Measurements from ENCODE around the gene LILRB3. TPM values are rescaled to one million over a fixed set of nuclear protein-coding genes. Genes with fewer than 3 reads are reported as not detected.
"Not testable (repeated sequence)": the region's sequence is repeated elsewhere in the genome, so short reads cannot be mapped to it uniquely, and the experiment has no call there.

The LILRB3 gene
- total RNA-seq, 5 donors from 2014 or later (not counting 1 experiment from before 2014, with no cell fraction given), result 0.72 to 2.8 (median 1.1) TPM

- peaks cover 79 to 82% (median 80%) of the 10 kb centered on the region in 3 donors for H3K4me1 Mint-ChIP-seq
- Histone ChIP-seq H3K36me3 (ENCODE audit: control insufficient read depth in 2 of 2, extremely low read depth in 1 of 2, insufficient read depth in 1 of 2, low read length in 1 of 2) (peaks cover 19 to 49% of the 10 kb centered on the region in 2 donors), H3K27me3 (replicated peaks in 1 of 2; ENCODE audit: control insufficient read depth in 2 of 2, extremely low read depth in 1 of 2, insufficient read depth in 2 of 2, low read length in 1 of 2) (no peaks in the 10 kb centered on the region), H3K4me3 (ENCODE audit: control insufficient read depth in 1 of 2, extremely low read depth in 1 of 2, low read length in 1 of 2) (no peak overlapping the region), H3K9me3 (no peaks in the 10 kb centered on the region), H3K27ac (ENCODE audit: low read length) (no peak overlapping the region), H3K4me1 (ENCODE audit: control insufficient read depth in 1 of 2, extremely low read depth in 1 of 2, insufficient read depth in 2 of 2, low read length in 2 of 2) (peaks cover 1 to 81% of the 10 kb centered on the region in 2 experiments)
- H3K27ac Mint-ChIP-seq, result peak overlapping the region; percentile 17 to 77
- peak in 25 of 35 experiments; percentile 8 to 68 (median 34) for DNase-seq
- ChIA-PET POLR2A (no interaction called here), CTCF (no interaction called here)
- no peaks in the 10 kb centered on the region for H3K9me3 Mint-ChIP-seq
- ATAC-seq (replicated peaks in 1 of 4), result peak in 3 of 4 experiments; percentile 8 to 25 (median 22)
- 37% methylated on average over 14 of the region's 18 CpGs for WGBS (ENCODE audit: insufficient coverage)
- H3K36me3 Mint-ChIP-seq, result peaks cover 42% of the 10 kb centered on the region
- H3K4me3 Mint-ChIP-seq, result peak overlapping the region in 1 of 3 donors; percentile 66
- H3K27me3 Mint-ChIP-seq, result no peaks in the 10 kb centered on the region
Observed at GRCh38 chr19:54207983-54208783, 14.6 kb downstream of the LILRB3 start.

- CTCF ChIA-PET, result no interaction called here
- Histone ChIP-seq H3K36me3 (ENCODE audit: control insufficient read depth in 2 of 2, extremely low read depth in 1 of 2, insufficient read depth in 1 of 2, low read length in 1 of 2) (peaks cover 19 to 54% of the 10 kb centered on the region in 2 donors), H3K4me1 (ENCODE audit: control insufficient read depth in 1 of 2, extremely low read depth in 1 of 2, insufficient read depth in 2 of 2, low read length in 2 of 2) (peaks cover 7 to 86% of the 10 kb centered on the region in 2 experiments), H3K4me3 (ENCODE audit: control insufficient read depth in 1 of 2, extremely low read depth in 1 of 2, low read length in 1 of 2) (no peak overlapping the region), H3K27ac (ENCODE audit: low read length) (no peak overlapping the region), H3K9me3 (no peaks in the 10 kb centered on the region), H3K27me3 (replicated peaks in 1 of 2; ENCODE audit: control insufficient read depth in 2 of 2, extremely low read depth in 1 of 2, insufficient read depth in 2 of 2, low read length in 1 of 2) (no peaks in the 10 kb centered on the region)
- H3K27me3 Mint-ChIP-seq, result no peaks in the 10 kb centered on the region
- POLR2A ChIA-PET, result no interaction called here
- no peaks in the 10 kb centered on the region for H3K9me3 Mint-ChIP-seq
- H3K27ac Mint-ChIP-seq, result peak overlapping the region; percentile 17 to 77
- 25% methylated on average over 4 of the region's 5 CpGs for WGBS (ENCODE audit: insufficient coverage)
- peaks cover 47% of the 10 kb centered on the region for H3K36me3 Mint-ChIP-seq
- H3K4me1 Mint-ChIP-seq, result peaks cover 78 to 87% (median 86%) of the 10 kb centered on the region in 3 donors
- peak overlapping the region in 1 of 3 donors; percentile 66 for H3K4me3 Mint-ChIP-seq
- no peak for DNase-seq
- ATAC-seq (replicated peaks in 1 of 4), result no peak
Observed at GRCh38 chr19:54207676-54207982, 15.2 kb downstream of the LILRB3 start.

DNA sequence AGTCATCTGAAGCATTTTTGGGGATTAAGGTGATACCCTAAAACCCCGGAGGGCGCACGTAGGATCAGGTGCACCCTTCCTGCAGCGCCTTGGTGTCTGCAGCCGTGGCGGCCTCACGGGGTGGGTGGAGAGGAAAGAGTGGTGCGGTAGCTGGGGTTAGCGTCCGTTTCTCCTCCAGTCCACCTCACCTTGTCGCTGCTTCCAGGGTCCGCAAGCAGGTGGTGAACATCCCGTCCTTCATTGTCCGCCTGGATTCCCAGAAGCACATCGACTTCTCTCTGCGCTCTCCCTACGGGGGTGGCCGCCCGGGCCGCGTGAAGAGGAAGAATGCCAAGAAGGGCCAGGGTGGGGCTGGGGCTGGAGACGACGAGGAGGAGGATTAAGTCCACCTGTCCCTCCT, 15.6 kb downstream of the LILRB3 start:
- POLR2A ChIA-PET; H3K27ac ChIP-seq (ENCODE audit: low read length); DNase-seq; H3K27me3 ChIP-seq (replicated peaks in 1 of 2; ENCODE audit: control insufficient read depth in 2 of 2, extremely low read depth in 1 of 2, insufficient read depth in 2 of 2, low read length in 1 of 2); H3K27ac Mint-ChIP-seq; H3K9me3 ChIP-seq; H3K4me3 ChIP-seq (ENCODE audit: control insufficient read depth in 1 of 2, extremely low read depth in 1 of 2, low read length in 1 of 2); H3K27me3 Mint-ChIP-seq; ATAC-seq (replicated peaks in 1 of 4); H3K9me3 Mint-ChIP-seq; CTCF ChIA-PET: not testable (repeated sequence)
- peaks cover 19 to 59% of the 10 kb centered on the region in 2 donors for H3K36me3 ChIP-seq (ENCODE audit: control insufficient read depth in 2 of 2, extremely low read depth in 1 of 2, insufficient read depth in 1 of 2, low read length in 1 of 2)
- peaks cover 78 to 91% (median 90%) of the 10 kb centered on the region in 3 donors for H3K4me1 Mint-ChIP-seq
- H3K4me1 ChIP-seq (ENCODE audit: control insufficient read depth in 1 of 2, extremely low read depth in 1 of 2, insufficient read depth in 2 of 2, low read length in 2 of 2), result peaks cover 11 to 91% of the 10 kb centered on the region in 2 experiments
- WGBS (ENCODE audit: insufficient coverage), result 94% methylated on average over 5 of the region's 23 CpGs
- peaks cover 51% of the 10 kb centered on the region for H3K36me3 Mint-ChIP-seq
- H3K4me3 Mint-ChIP-seq, result peak overlapping the region in 1 of 3 donors; percentile 66

GRCh38 chr19:54206831-54207177, 16.0 kb downstream of the LILRB3 start:
- POLR2A ChIA-PET, result no interaction called here
- H3K36me3 Mint-ChIP-seq, result peaks cover 54% of the 10 kb centered on the region
- H3K9me3 Mint-ChIP-seq, result no peaks in the 10 kb centered on the region
- peak overlapping the region in 1 of 3 donors; percentile 66 for H3K4me3 Mint-ChIP-seq
- ATAC-seq (replicated peaks in 1 of 4) (no peak), DNase-seq (no peak)
- 81% methylated on average over 11 of the region's 13 CpGs for WGBS (ENCODE audit: insufficient coverage)
- Histone ChIP-seq H3K4me1 (ENCODE audit: control insufficient read depth in 1 of 2, extremely low read depth in 1 of 2, insufficient read depth in 2 of 2, low read length in 2 of 2) (peaks cover 14 to 95% of the 10 kb centered on the region in 2 experiments), H3K27ac (ENCODE audit: low read length) (no peak overlapping the region), H3K9me3 (no peaks in the 10 kb centered on the region), H3K36me3 (ENCODE audit: control insufficient read depth in 2 of 2, extremely low read depth in 1 of 2, insufficient read depth in 1 of 2, low read length in 1 of 2) (peaks cover 19 to 63% of the 10 kb centered on the region in 2 donors), H3K4me3 (ENCODE audit: control insufficient read depth in 1 of 2, extremely low read depth in 1 of 2, low read length in 1 of 2) (no peak overlapping the region), H3K27me3 (replicated peaks in 1 of 2; ENCODE audit: control insufficient read depth in 2 of 2, extremely low read depth in 1 of 2, insufficient read depth in 2 of 2, low read length in 1 of 2) (no peaks in the 10 kb centered on the region)
- no peaks in the 10 kb centered on the region for H3K27me3 Mint-ChIP-seq
- H3K4me1 Mint-ChIP-seq, result peaks cover 82 to 94% (median 93%) of the 10 kb centered on the region in 3 donors
- peak overlapping the region in 1 of 2 donors; percentile 34 for H3K27ac Mint-ChIP-seq
- CTCF ChIA-PET, result no interaction called here

GRCh38 chr19:54206030-54206830, 16.6 kb downstream of the LILRB3 start:
- H3K9me3 ChIP-seq, result no peaks in the 10 kb centered on the region
- Mint-ChIP-seq H3K27ac (peak overlapping the region in 1 of 2 donors; percentile 34), H3K36me3 (peaks cover 58% of the 10 kb centered on the region), H3K4me1 (peaks cover 86 to 97% (median 96%) of the 10 kb centered on the region in 3 donors), H3K9me3 (no peaks in the 10 kb centered on the region), H3K27me3 (no peaks in the 10 kb centered on the region), H3K4me3 (peak overlapping the region in 1 of 3 donors; percentile 66)
- DNase-seq (no peak), ATAC-seq (replicated peaks in 1 of 4) (no peak)
- H3K36me3 ChIP-seq (ENCODE audit: control insufficient read depth in 2 of 2, extremely low read depth in 1 of 2, insufficient read depth in 1 of 2, low read length in 1 of 2), result peaks cover 19 to 65% of the 10 kb centered on the region in 2 donors
- CTCF ChIA-PET, result no interaction called here
- H3K4me3 ChIP-seq (ENCODE audit: control insufficient read depth in 1 of 2, extremely low read depth in 1 of 2, low read length in 1 of 2), result no peak overlapping the region
- no peak overlapping the region for H3K27ac ChIP-seq (ENCODE audit: low read length)
- 92% methylated on average over 16 of the region's 27 CpGs for WGBS (ENCODE audit: insufficient coverage)
- POLR2A ChIA-PET, result no interaction called here
- no peaks in the 10 kb centered on the region for H3K27me3 ChIP-seq (replicated peaks in 1 of 2; ENCODE audit: control insufficient read depth in 2 of 2, extremely low read depth in 1 of 2, insufficient read depth in 2 of 2, low read length in 1 of 2)
- H3K4me1 ChIP-seq (ENCODE audit: control insufficient read depth in 1 of 2, extremely low read depth in 1 of 2, insufficient read depth in 2 of 2, low read length in 2 of 2), result peaks cover 20 to 97% of the 10 kb centered on the region in 2 experiments

- no peaks in the 10 kb centered on the region for H3K27me3 Mint-ChIP-seq
- peaks cover 83 to 92% (median 91%) of the 10 kb centered on the region in 3 donors for H3K4me1 Mint-ChIP-seq
- H3K4me1 ChIP-seq (ENCODE audit: control insufficient read depth in 1 of 2, extremely low read depth in 1 of 2, insufficient read depth in 2 of 2, low read length in 2 of 2), result peaks cover 24 to 91% of the 10 kb centered on the region in 2 experiments
- WGBS (ENCODE audit: insufficient coverage), result 88% methylated on average over 1 of the region's 4 CpGs
- H3K4me3 ChIP-seq (ENCODE audit: control insufficient read depth in 1 of 2, extremely low read depth in 1 of 2, low read length in 1 of 2), result no peak overlapping the region
- no peaks in the 10 kb centered on the region for H3K27me3 ChIP-seq (replicated peaks in 1 of 2; ENCODE audit: control insufficient read depth in 2 of 2, extremely low read depth in 1 of 2, insufficient read depth in 2 of 2, low read length in 1 of 2)
- H3K9me3 Mint-ChIP-seq, result no peaks in the 10 kb centered on the region
- H3K27ac ChIP-seq (ENCODE audit: low read length), result no peak overlapping the region
- ChIA-PET CTCF (interaction anchor here in 1 of 2 donors (0.8 kb wide), 1 partner anchor 15 kb away, joined by 3 read pairs; the partner anchor contains the start of gene MBOAT7), POLR2A (interaction anchor here (0.6 to 0.9 kb wide), 2 partner anchors 68 to 1458 kb away, joined by 3 read pairs; no protein-coding TSS in a partner anchor)
- no peak for DNase-seq
- no peaks in the 10 kb centered on the region for H3K9me3 ChIP-seq
- no peak overlapping the region for H3K27ac Mint-ChIP-seq
- peak overlapping the region in 2 of 3 donors; percentile 32 to 96 for H3K4me3 Mint-ChIP-seq
- peaks cover 63% of the 10 kb centered on the region for H3K36me3 Mint-ChIP-seq
- ATAC-seq (replicated peaks in 1 of 4), result no peak
- H3K36me3 ChIP-seq (ENCODE audit: control insufficient read depth in 2 of 2, extremely low read depth in 1 of 2, insufficient read depth in 1 of 2, low read length in 1 of 2), result peaks cover 19 to 65% of the 10 kb centered on the region in 2 donors
Observed at GRCh38 chr19:54204767-54205468, 17.9 kb downstream of the LILRB3 start.

Measured in T-cell (primary cell).